HG03175 (cell line): ENCODE data around the gene NDUFB10.
"Not testable (repeated sequence)": the region's sequence is repeated elsewhere in the genome, so short reads cannot be mapped to it uniquely, and the experiment has no call there.

Source experiments
- ATAC-seq: cut with Tn5 transposase; IDR thresholded peaks from one replicate; pipeline ENCODE4 v1.9.1; 2021; ENCODE audit warnings: mild to moderate bottlenecking, moderate library complexity; ENCODE audit not compliant: unreplicated experiment

NDUFB10 gene

DNA sequence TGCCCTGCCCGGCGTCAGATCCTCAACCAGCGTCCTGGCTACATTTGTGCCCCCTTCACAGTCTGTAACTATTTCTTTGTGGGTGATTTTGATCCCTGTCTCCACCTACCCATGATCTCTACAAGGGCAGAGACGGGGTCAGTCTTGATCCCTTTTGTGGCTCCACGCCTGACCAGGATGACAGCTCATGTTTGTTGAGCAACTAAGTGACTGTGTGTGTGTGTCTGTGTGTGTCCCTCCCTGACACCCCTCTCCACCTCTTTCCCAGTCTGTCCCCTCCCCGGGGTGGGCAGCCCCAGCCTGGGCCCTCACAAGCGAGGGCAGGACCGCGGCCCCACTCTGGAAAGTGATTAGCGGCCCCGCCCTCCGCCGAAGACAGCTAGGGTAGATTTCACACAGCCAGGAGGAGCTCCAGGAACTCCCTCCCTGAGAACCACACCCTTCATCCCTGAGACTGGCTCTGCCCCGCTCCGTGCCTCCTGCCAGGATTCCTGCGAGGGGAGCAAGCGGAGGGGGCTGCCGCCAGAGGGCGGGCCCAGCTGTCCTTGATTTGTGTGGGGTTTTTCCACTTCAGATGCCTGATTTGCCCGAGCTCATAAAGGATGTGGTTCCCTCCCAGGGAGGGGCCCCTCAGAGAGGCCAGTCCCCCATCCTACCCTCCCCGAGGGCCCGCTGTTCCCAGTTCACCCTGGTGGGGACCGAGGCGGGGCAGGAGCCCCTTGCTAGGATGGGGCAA is 35.9 kb upstream of the NDUFB10 start:
- no peak for ATAC-seq

DNA sequence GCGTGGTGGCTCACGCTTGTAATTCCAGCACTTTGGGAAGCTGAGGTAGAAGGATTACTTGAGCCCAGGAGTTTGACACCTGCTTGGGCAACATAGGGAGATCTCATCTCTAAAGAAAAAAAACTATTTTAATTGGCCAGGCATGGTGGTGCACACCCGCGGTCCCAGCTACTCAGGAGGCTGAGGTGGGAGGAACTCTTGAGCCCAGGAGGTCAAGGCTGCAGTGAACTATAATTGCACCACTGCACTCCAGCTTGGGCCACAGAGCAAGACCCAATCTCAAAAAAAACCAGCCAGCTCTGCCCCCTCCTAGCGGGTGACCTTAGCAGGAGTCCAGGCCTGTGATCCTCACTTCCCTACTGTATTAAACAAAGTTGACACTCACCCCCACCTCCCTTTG is 35.2 kb upstream of the NDUFB10 start:
- no peak for ATAC-seq

- no peak for ATAC-seq
Measured at GRCh38 chr16:1926271-1926670, 33.1 kb upstream of the NDUFB10 start.

- no peak for ATAC-seq
Measured at GRCh38 chr16:1929105-1929504, 30.2 kb upstream of the NDUFB10 start.

GRCh38 chr16:1929578-1930337 is 29.6 kb upstream of the NDUFB10 start:
- peak; percentile 91 for ATAC-seq

DNA sequence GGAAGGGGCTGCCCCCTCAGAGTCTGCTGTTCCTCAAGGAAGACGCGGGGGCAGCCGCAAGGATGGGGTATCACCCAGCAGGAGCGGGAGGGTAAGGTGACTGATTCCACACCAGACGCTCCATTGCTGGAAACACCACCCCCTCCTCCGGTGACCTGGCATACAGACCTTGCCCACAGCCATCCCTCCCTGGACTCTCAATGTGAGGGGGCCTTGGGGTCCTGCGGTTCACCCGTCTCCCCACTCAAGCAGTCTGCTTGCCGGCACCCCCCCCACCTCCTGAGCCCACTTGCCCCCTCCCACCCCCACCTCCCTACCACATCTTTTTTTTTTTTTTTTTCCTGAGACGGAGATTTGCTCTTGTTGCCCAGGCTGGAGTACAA is 29.0 kb upstream of the NDUFB10 start:
- ATAC-seq: no peak

- ATAC-seq: no peak
Measured at GRCh38 chr16:1932050-1933028, 27.0 kb upstream of the NDUFB10 start.

- ATAC-seq: no peak
Measured at GRCh38 chr16:1933097-1933661, 26.2 kb upstream of the NDUFB10 start.

GRCh38 chr16:1936945-1937479 is 22.3 kb upstream of the NDUFB10 start:
- ATAC-seq: no peak

DNA sequence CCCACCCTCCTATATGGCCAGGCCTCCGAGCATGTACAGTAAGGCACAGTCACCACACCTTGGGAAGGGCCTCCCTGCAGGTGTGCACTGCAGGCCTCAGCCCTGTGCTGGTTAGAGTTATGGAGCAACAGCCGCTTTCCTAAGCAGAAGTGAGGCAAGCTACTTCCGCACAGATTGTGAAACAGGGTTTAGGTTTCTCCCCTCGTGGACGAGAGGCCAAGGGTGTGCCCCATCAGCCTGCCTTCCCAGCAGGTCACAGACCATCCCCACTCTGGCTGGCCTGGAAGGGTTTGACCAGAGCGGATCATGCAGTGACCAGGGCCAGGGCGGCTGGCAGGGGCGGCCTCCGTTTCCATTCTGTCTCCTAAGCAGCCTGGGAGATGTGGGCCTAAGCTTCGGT is 21.0 kb upstream of the NDUFB10 start:
- no peak for ATAC-seq

- no peak for ATAC-seq
Measured at GRCh38 chr16:1938910-1939309, 20.4 kb upstream of the NDUFB10 start.

- ATAC-seq: not testable (repeated sequence)
Measured at GRCh38 chr16:1939833-1940232, 19.5 kb upstream of the NDUFB10 start.

DNA sequence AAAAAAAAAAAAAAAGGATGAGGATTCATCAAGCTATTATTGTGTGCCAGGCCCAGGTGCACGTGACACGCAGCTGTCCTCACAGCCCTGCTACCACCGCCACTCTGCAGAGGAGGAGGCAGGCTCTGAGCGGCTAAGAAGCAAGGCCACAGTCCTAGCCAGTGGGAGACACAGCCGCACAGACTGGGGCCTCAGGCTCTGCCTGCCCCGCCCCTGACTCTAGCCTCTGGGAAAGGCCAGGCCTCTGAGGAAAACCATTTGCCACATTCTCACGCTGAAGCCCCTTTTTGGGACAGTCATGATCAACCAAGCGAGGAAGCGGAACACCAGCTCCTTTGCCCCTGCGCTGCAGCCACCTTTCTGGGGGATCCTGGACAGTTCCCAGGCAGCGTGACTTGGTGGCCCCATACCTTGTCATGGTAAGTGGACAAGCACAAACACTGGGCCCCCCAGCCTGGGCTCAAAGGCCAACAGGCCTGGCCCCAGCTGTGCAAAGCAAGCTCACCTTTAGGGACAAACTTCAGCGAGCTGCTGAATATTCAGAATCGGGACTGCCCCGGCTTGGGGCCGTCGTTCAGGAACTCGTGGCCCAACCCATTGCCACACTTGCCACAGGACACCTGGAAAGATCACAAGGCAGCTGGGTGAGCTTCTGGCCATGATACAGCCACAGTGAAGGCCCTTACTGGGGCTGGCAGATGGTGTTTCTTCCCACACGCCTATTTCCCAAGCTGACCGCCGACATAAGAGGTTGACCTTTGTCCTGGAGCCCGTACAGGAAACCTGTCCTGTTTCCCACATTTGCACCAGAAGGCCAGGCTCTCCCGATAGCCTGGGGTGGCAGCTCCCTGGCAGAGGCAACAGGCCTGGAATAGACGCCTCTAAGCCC is 18.8 kb upstream of the NDUFB10 start:
- no peak for ATAC-seq

DNA sequence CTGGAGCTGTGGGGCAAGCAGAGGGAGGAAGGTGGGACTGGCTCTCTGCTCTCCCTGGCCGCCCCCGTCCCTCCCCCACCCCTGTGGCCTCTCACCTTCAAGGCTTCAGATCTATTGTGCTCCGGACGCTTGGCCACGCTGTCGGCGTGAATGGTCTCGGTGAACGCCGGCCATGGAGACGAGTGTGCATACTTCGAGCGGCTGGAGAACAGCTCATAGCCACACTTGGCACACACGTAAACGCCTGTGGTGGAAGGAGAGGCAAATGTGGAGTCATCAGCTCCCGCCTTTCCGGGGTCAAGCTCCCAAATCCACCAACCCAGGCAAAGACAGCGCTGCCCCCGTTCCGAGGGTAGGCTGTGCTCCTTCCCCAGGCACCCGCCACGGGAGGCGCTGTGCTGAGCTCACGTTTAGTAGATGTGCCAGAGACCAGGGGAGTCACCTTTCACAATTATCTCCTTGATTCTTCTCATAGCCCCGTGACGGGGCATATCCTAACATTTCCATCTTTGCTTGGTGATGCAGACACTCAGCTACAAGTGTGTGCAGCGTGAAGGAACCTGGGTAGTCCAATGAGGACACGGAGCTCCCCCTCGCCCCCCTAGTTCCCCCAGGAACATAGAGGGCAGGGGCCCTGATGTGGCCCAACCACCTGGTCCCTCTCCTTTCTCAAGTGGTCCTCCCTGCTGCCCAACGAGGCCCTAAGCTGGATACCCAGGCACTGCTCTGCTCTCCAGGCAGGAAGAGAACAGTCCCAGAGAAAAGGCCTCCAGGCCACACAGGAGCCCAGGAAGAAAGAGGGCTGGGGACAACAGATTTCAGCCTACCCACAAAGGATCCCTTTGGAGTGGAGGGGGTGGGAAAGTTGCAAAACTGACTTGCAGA is 17.9 kb upstream of the NDUFB10 start:
- no peak for ATAC-seq

GRCh38 chr16:1942047-1942809 is 17.1 kb upstream of the NDUFB10 start:
- ATAC-seq: no peak

DNA sequence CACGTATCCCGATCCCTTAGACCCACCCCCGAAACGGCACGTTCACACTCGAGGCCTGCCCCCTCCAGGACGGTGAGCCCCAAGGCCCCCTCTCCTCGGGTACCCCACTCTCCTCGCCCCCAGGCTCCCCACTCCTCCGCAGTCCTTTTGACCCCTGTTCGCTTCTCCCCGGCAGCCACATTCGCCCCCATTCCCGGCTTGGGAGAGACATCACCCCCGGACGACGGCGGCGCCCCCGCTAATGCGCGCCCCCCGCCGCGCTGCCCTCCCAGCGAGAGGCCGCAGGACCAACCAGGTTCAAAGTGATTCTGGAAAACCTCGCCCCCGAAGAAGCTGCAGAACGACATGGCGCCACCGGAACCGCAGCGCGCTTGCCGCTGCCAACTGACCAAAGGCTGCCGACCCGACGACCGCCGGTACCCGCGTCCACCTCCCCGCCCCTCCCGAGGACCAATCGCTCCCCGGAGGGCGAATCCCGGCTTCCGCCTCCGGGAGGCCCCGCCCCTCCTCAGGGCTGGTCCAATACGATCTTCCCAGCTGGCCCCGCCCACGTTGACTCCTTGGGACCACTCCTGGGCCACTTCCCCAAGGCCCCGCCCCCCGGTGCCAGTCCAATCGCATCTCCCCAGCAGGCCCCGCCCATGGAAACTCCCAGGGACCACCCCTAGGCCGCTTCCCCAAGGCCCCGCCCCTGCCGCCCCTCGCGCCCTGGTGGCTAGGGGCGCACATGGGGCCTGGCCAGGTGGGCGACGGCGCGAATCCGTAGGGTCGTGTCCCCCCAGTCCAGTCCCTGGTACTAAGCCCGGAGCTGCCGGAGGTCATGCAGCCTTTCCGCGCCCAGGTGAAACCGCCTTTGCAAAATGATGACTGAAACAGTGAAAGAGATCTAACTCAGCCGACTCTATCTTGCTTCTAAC is 16.3 kb upstream of the NDUFB10 start, which contains the start of gene MSRB1:
Gene MSRB1, minus strand, starts transcription at position 390 of the 917 bp plus-strand sequence. Its CDS starts 43 bp downstream, at position 347.
- peak; percentile 94 for ATAC-seq
